Karpas-422 (cell line): ENCODE results near the gene EVA1B. TPM values are rescaled to one million over a fixed set of nuclear protein-coding genes. Genes with fewer than 3 reads are reported as not detected.

Experiments used
- DNase-seq: peaks from one replicate; pipeline ENCODE4 v3.0.0-alpha.2; 2015
- H2AFZ ChIP-seq: fragments of 200-600 bp; sonication (generic); 2 replicates; pipeline ENCODE4 v1.6.1; 2014; ENCODE audit warnings: antibody characterized with exemption, low read length, mixed read lengths
- H3K27ac ChIP-seq: fragments of 200-600 bp; sonication (generic); 2 replicates; pipeline ENCODE4 v1.5.1; 2014; ENCODE audit warnings: mild to moderate bottlenecking, low read length, moderate library complexity
- H3K27me3 ChIP-seq: fragments of 200-600 bp; sonication (generic); 2 replicates; pipeline ENCODE4 v1.6.1; 2014; ENCODE audit warnings: low read length, mixed read lengths
- H3K36me3 ChIP-seq: fragments of 200-600 bp; sonication (generic); 2 replicates; pipeline ENCODE4 v1.6.1; 2014; ENCODE audit warnings: low read length, mixed read lengths; ENCODE audit not compliant: insufficient read depth
- H3K4me1 ChIP-seq: fragments of 200-600 bp; sonication (generic); 2 replicates; pipeline ENCODE4 v1.6.1; 2014; ENCODE audit warnings: mild to moderate bottlenecking, low read length, mixed read lengths
- H3K4me2 ChIP-seq: fragments of 200-600 bp; sonication (generic); 2 replicates; pipeline ENCODE4 v1.6.1; 2014; ENCODE audit warnings: low read length, low read depth, mild to moderate bottlenecking; ENCODE audit not compliant: poor library complexity, severe bottlenecking
- H3K4me3 ChIP-seq: fragments of 200-600 bp; sonication (generic); 2 replicates; pipeline ENCODE4 v1.5.1; 2014; ENCODE audit warnings: mild to moderate bottlenecking, antibody characterized with exemption, low read length, mixed read lengths
- H3K79me2 ChIP-seq: fragments of 200-600 bp; sonication (generic); 2 replicates; pipeline ENCODE4 v1.6.1; 2014; ENCODE audit warnings: mild to moderate bottlenecking, low read length, mixed read lengths
- H3K9ac ChIP-seq: fragments of 200-600 bp; sonication (generic); 2 replicates; pipeline ENCODE4 v1.6.0; 2014; ENCODE audit warnings: low read length
- H3K9me2 ChIP-seq: fragments of 200-600 bp; sonication (generic), shearing (Covaris generic); replicated peaks from 2 replicates; pipeline ENCODE4 v1.6.0; 2014; ENCODE audit warnings: mild to moderate bottlenecking, low read length, moderate library complexity; ENCODE audit not compliant: insufficient read depth
- H3K9me3 ChIP-seq: fragments of 300-700, 200-600 bp; sonication (generic); 2 replicates; pipeline ENCODE4 v1.6.1; 2014; ENCODE audit warnings: low read length, mixed read lengths
- H4K20me1 ChIP-seq: fragments of 200-600 bp; sonication (generic); 2 replicates; pipeline ENCODE4 v1.6.1; 2014; ENCODE audit warnings: mild to moderate bottlenecking, antibody characterized with exemption, low read length, low read depth; ENCODE audit not compliant: insufficient read depth
- total RNA-seq: library from RNA; depleted of rRNA; stranded (reverse); fragments of >200 nt; shearing (Covaris generic); gene quantifications from 2 replicates; pipeline ENCODE4 v1.2.3, GENCODE V29; 2014; ENCODE audit warnings: low replicate concordance

EVA1B gene
- total RNA-seq, 1 experiment from 2014 or later = 0.75 TPM

DNA sequence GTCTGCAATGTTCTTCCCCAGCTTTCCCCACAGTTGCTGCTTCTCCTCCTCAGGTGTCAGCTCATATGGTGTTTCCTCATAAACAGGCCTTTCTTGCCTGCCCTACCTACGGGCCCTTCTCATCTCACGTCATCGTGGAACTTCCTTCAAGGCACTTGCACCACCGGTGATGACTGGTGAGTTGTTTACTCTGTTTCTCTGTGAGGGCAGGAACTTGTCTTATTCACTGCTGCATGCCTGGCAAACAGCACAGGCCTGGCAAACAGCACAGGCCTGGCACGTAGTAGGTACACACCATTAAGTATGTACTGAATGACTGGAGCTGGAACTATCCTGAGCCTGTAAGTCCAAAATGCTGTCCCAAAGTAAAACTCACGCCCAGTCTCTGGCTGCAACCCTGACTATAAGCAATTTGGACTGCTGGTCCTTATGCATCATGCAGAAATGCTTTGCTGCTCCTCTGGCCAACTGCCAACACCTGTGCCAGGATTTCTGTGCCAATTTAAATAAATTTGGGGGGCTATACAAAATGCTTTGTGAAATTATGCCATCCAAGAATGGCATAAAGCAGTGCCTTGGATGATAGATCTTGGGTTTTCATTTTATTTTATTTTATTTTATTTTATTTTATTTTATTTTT is 36.6 kb upstream of the EVA1B start:
- H2AFZ ChIP-seq = no peak overlapping the region
- H3K36me3 ChIP-seq = no peaks in the 10 kb centered on the region
- H3K9me2 ChIP-seq = no peaks in the 10 kb centered on the region
- no peaks in the 10 kb centered on the region for H3K27me3 ChIP-seq
- H3K79me2 ChIP-seq = peaks cover 17% of the 10 kb centered on the region; the same call in 1 of the 2 replicates
- H4K20me1 ChIP-seq = no peaks in the 10 kb centered on the region
- H3K27ac ChIP-seq = no peak overlapping the region
- no peaks in the 10 kb centered on the region for H3K4me1 ChIP-seq
- no peak overlapping the region for H3K9ac ChIP-seq
- no peaks in the 10 kb centered on the region for H3K9me3 ChIP-seq
- DNase-seq = no peak
- H3K4me2 ChIP-seq = no peak overlapping the region
- H3K4me3 ChIP-seq = no peak overlapping the region

DNA sequence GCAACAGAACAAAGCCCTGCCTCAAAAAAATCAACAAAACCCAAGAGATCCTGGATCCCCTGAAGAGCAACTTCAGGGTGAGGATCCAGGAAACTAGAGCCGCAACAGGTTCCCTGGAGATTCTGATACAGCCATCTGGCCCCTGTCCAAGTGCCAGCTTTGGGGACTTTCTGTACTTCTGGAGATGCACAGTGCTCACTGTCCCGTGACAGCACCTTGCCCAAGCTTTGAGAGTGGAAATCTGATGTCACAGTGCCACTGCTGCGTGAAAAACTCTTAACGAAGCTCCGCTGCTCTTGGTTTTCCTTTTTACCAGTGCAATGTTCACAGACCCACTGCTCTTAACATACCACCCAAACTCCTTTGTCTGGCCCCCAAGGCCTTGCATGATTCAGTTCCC is 35.9 kb upstream of the EVA1B start:
- Histone ChIP-seq H2AFZ (no peak overlapping the region), H3K79me2 (peaks cover 16% of the 10 kb centered on the region; the same call in 1 of the 2 replicates), H3K27ac (no peak overlapping the region), H3K9me3 (no peaks in the 10 kb centered on the region), H3K36me3 (no peaks in the 10 kb centered on the region), H3K9me2 (no peaks in the 10 kb centered on the region), H3K4me3 (no peak overlapping the region), H3K4me1 (no peaks in the 10 kb centered on the region), H3K9ac (no peak overlapping the region), H4K20me1 (no peaks in the 10 kb centered on the region), H3K4me2 (no peak overlapping the region), H3K27me3 (no peaks in the 10 kb centered on the region)
- no peak for DNase-seq

DNA sequence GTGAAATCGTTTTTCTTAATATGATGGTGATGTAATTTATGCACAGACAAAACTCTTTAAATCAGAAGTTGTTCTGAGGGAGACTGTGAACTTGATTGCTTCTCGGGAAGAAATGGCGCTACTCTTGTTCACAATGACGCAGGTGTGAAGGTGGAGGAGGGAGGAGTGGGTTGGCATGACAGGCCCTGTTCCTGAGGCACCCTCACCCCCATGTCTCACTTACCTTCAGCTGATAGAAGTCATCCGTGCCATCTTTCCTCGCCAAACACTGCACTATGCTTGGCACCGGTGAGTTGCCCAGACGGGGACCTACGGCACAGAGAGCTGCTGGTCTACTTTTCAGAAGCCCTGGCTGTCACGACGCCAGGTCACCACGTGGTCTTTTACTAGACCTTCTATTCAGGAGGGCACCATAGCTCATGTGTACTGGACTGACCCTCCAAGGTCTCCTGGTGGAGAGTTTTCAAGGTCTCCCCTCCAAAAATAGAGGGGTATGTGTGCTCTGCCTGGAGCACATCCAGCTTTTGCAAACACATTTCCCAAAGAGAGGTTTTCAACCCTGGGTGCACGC is 35.2 kb upstream of the EVA1B start:
- Histone ChIP-seq H3K4me1 (no peaks in the 10 kb centered on the region), H3K4me2 (no peak overlapping the region), H3K4me3 (no peak overlapping the region), H3K9ac (no peak overlapping the region), H3K9me3 (no peaks in the 10 kb centered on the region), H3K36me3 (no peaks in the 10 kb centered on the region), H4K20me1 (no peaks in the 10 kb centered on the region), H3K9me2 (no peaks in the 10 kb centered on the region), H3K27me3 (no peaks in the 10 kb centered on the region), H2AFZ (no peak overlapping the region), H3K79me2 (peaks cover 14% of the 10 kb centered on the region; the same call in 1 of the 2 replicates), H3K27ac (no peak overlapping the region)
- DNase-seq = no peak

DNA sequence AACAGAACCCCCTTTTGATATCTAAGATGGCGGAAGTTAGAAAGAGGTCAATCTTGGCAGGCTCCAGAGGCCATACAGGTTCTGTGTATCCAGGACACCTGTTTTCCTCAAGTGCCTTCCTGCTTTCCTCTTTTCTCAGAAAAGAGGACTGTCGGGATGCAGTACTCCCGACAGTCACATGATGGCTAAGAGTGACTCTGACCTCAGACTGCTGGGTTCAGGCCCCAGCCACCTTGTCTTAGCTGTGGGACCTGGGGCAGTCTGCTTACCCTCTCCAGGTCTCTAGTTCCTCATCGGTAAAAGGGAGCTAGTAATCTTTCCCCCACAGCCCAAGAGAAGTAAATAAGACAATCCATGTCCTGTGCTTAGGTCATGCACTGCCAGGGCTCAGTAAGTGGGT is 32.4 kb upstream of the EVA1B start:
- no peak overlapping the region for H3K4me2 ChIP-seq
- no peaks in the 10 kb centered on the region for H3K36me3 ChIP-seq
- H3K79me2 ChIP-seq = peaks cover 4% of the 10 kb centered on the region; the same call in 1 of the 2 replicates
- H3K9ac ChIP-seq = no peak overlapping the region
- H3K9me2 ChIP-seq = no peaks in the 10 kb centered on the region
- no peaks in the 10 kb centered on the region for H3K4me1 ChIP-seq
- no peaks in the 10 kb centered on the region for H4K20me1 ChIP-seq
- no peak overlapping the region for H2AFZ ChIP-seq
- DNase-seq = no peak
- H3K27ac ChIP-seq = no peak overlapping the region
- H3K27me3 ChIP-seq = no peaks in the 10 kb centered on the region
- no peak overlapping the region for H3K4me3 ChIP-seq
- no peaks in the 10 kb centered on the region for H3K9me3 ChIP-seq

DNA sequence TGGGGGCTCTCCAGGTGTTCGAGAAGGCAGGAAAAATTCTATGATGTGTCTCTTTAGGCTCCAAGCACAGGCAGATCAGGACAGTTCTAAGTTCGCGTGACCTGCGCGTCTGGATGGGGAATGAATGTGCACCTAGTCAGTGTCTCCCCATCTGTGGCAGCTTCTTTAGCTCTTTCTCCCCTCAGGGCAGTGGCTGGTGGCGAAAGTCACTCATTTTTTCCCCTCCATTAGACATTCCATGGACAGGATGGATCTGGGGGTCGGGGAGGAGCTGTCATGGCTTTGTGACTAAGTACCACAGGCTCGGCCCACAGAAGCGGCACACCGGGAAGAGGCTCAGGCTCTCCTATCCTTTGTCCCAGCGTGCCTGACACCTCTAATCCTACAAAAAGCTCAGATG is 31.0 kb upstream of the EVA1B start:
- Histone ChIP-seq H3K79me2 (no peaks in the 10 kb centered on the region), H3K4me1 (no peaks in the 10 kb centered on the region), H3K9ac (no peak overlapping the region), H3K9me3 (no peaks in the 10 kb centered on the region), H3K27ac (no peak overlapping the region), H3K36me3 (no peaks in the 10 kb centered on the region), H4K20me1 (no peaks in the 10 kb centered on the region), H3K9me2 (no peaks in the 10 kb centered on the region), H2AFZ (no peak overlapping the region), H3K4me3 (no peak overlapping the region), H3K4me2 (no peak overlapping the region), H3K27me3 (no peaks in the 10 kb centered on the region)
- no peak for DNase-seq

DNA sequence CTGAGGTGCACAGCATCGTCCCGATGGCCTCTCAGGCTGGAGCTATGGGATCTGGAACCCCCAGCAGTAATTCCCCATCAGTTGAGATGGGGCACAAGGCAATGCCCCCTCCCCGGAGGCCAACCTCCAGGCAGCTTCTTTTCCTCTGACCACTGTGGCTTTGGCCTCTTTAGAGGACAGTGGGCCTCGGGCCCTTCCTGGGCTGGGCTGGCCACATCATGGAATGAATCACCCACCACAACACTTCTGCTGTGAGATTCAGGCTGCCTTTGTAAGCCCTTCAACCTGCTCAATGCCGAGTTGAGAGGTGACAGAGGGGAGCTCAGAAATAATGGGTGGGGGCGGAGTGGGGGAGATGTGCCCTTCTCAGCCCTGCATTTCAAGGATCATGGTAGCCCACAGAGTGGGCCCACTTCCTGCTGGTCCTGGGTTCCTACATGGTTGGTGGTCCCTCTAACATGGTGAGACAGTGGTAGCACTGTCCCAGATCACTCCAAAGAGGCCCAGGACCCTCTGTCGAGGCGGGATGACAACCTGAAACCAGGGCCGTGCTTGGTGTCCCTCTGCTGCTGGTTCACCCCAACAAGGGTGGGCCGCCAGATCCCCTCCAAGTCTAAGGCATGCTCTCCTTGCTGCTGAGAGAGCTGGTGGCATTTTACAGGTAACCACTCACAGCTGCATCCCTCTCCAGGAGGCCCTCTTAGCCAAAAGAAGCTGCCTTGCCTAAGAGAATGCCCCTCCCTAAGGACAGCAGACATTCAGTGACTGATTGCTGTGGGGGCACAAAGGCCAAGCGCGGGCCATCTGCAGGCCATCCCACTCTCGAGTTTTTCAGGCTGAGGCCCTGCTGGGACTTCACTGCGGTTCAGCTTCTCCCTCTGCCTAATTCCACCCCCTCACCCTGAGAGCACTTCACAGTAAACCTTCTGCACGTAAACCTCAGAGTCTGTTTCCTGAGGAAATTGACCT is 29.7 kb upstream of the EVA1B start:
- Histone ChIP-seq H3K4me1 (no peaks in the 10 kb centered on the region), H4K20me1 (no peaks in the 10 kb centered on the region), H3K9ac (no peak overlapping the region), H3K4me2 (no peak overlapping the region), H3K27me3 (no peaks in the 10 kb centered on the region), H3K9me2 (no peaks in the 10 kb centered on the region), H3K36me3 (no peaks in the 10 kb centered on the region), H3K79me2 (no peaks in the 10 kb centered on the region), H2AFZ (no peak overlapping the region), H3K9me3 (no peaks in the 10 kb centered on the region), H3K4me3 (no peak overlapping the region), H3K27ac (no peak overlapping the region)
- no peak for DNase-seq

DNA sequence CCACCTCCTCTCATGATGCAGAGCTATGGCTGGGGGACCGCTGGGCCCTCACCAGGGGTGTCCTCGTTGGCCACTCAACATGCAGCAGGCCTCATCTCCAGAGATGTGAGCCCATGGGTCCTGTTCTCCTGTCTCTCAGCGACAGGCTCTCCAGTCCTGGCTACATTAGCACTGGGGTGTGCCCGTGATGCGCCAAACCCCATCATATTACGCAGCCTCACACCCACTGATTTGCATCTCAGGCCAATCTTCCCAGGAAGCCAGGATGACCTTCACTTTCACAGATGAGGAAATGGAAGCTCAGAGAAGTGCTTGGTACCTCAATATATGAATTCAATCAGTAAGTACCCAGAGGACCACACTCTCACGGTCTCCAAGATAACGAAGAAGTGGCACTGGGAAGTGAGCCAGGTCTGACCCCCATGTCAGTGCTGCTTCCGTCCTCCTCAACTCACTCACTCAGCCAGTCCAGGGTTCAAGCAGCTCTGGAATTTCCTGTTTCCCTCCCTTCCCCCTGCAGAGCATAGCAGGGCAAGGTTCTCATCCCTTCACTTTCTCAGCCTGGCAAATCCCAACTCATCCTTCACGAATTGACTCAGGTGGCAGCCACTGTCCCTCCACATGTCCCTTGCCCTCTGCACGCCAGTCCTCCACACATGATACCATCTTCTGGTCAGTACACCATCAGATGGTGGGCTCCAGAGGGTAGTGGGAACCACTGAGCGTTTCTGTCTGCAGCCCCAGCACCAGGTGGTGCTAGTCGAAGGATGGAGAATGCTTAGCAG is 28.9 kb upstream of the EVA1B start:
- Histone ChIP-seq H3K4me2 (no peak overlapping the region), H3K36me3 (peaks cover under 1% of the 10 kb centered on the region; the same call in 1 of the 2 replicates), H2AFZ (no peak overlapping the region)

More for the DNA sequence above, 28.9 kb upstream of the EVA1B start:
- Histone ChIP-seq H3K27me3 (no peaks in the 10 kb centered on the region), H3K27ac (no peak overlapping the region), H3K4me1 (no peaks in the 10 kb centered on the region), H3K79me2 (no peaks in the 10 kb centered on the region), H3K4me3 (no peak overlapping the region), H3K9me2 (no peaks in the 10 kb centered on the region), H3K9ac (no peak overlapping the region), H3K9me3 (no peaks in the 10 kb centered on the region), H4K20me1 (no peaks in the 10 kb centered on the region)
- no peak for DNase-seq
